DMS53 treated with DMSO at 0.1 percent for 48 hours (cell line): ENCODE results near the gene OR51B2.
"Not testable (repeated sequence)": the region's sequence is repeated elsewhere in the genome, so short reads cannot be mapped to it uniquely, and the experiment has no call there.

ENCODE experiments used
- DNase-seq: peaks from one replicate; lab custom pipeline; 2025; ENCODE audit not compliant: unreplicated experiment; lab: John Stamatoyannopoulos, UW

The OR51B2 gene

GRCh38 chr11:5313326-5314023 is 10.6 kb downstream of the OR51B2 start:
- DNase-seq = not testable (repeated sequence)

GRCh38 chr11:5310423-5310822 is 13.7 kb downstream of the OR51B2 start:
- DNase-seq = no peak

- DNase-seq = no peak
These were observed 16.7 kb downstream of the OR51B2 start for GRCh38 chr11:5307256-5308019.

GRCh38 chr11:5304046-5304445 is 20.1 kb downstream of the OR51B2 start:
- no peak for DNase-seq

GRCh38 chr11:5303626-5304025 is 20.5 kb downstream of the OR51B2 start:
- no peak for DNase-seq

GRCh38 chr11:5301846-5302245 is 22.3 kb downstream of the OR51B2 start, which contains the start of gene OR51B4:
Gene OR51B4, minus strand, starts transcription at chr11:5301946. Its CDS starts 0 bp downstream, at chr11:5301946.
- no peak for DNase-seq

GRCh38 chr11:5300251-5300650 is 23.8 kb downstream of the OR51B2 start:
- no peak for DNase-seq

GRCh38 chr11:5298451-5298850 is 25.6 kb downstream of the OR51B2 start:
- no peak for DNase-seq

GRCh38 chr11:5297721-5298323 is 26.3 kb downstream of the OR51B2 start:
- DNase-seq = no peak

- DNase-seq = not testable (repeated sequence)
These were observed 29.6 kb downstream of the OR51B2 start for GRCh38 chr11:5294342-5294995.

GRCh38 chr11:5293028-5293427 is 31.1 kb downstream of the OR51B2 start:
- no peak for DNase-seq

- DNase-seq = peak; percentile 40
These were observed 32.8 kb downstream of the OR51B2 start for GRCh38 chr11:5291207-5291838.

GRCh38 chr11:5290106-5290505 is 34.0 kb downstream of the OR51B2 start:
- no peak for DNase-seq

- no peak for DNase-seq
These were observed 34.4 kb downstream of the OR51B2 start for GRCh38 chr11:5289696-5290095.

- DNase-seq = no peak
These were observed 35.1 kb downstream of the OR51B2 start for GRCh38 chr11:5288906-5289550.

GRCh38 chr11:5288108-5288905 is 35.8 kb downstream of the OR51B2 start:
- DNase-seq = no peak

- no peak for DNase-seq
These were observed 37.2 kb downstream of the OR51B2 start for GRCh38 chr11:5286901-5287300.

GRCh38 chr11:5286351-5286750 is 37.7 kb downstream of the OR51B2 start:
- DNase-seq = no peak

- DNase-seq = no peak
These were observed 38.3 kb downstream of the OR51B2 start for GRCh38 chr11:5285703-5286340.
